CD14-positive monocyte (primary cell): ENCODE results near the gene PRR14. TPM values are rescaled to one million over a fixed set of nuclear protein-coding genes. Genes with fewer than 3 reads are reported as not detected.

Experiments used
- DNase-seq, 3 donors: peaks; one replicate each; pipeline ENCODE4 v3.0.0-alpha.2; 2011 to 2022
- H2AFZ ChIP-seq: 2 replicates; pipeline ENCODE4 v1.6.0; 2012; ENCODE audit warnings: mild to moderate bottlenecking, low read depth, low read length, inconsistent platforms; ENCODE audit not compliant: insufficient read depth, poor library complexity, severe bottlenecking
- H3K27ac ChIP-seq, 2 donors: 1 replicate in 1 of 2; 2 replicates in 1 of 2; pipeline ENCODE4 v1.5.1; 2012 to 2013; ENCODE audit warnings: low read length in 2 of 2, control low read depth in 1 of 2, inconsistent platforms in 1 of 2, low read depth in 1 of 2, mild to moderate bottlenecking in 1 of 2
- H3K27me3 ChIP-seq, 2 donors: one replicate each; pipeline versions ENCODE4 v1.6.0 to v1.6.1; 2011 to 2013; ENCODE audit warnings: low read length in 2 of 2; ENCODE audit not compliant: control insufficient read depth in 2 of 2, insufficient read depth in 2 of 2
- H3K36me3 ChIP-seq, 2 donors: replicated peaks in 1 of 2; 1 replicate in 1 of 2; 2 replicates in 1 of 2; pipeline versions ENCODE4 v1.5.1 to v1.6.1; 2012 to 2013; ENCODE audit warnings: low read length in 2 of 2, control low read depth in 1 of 2, inconsistent platforms in 1 of 2, mild to moderate bottlenecking in 1 of 2; ENCODE audit not compliant: insufficient read depth in 2 of 2, control insufficient read depth in 1 of 2
- H3K4me1 ChIP-seq, 2 donors: 1 replicate in 1 of 2; 2 replicates in 1 of 2; pipeline versions ENCODE4 v1.5.1 to v1.6.1; 2012 to 2013; ENCODE audit warnings: low read length in 2 of 2, control low read depth in 1 of 2, inconsistent platforms in 1 of 2, mild to moderate bottlenecking in 1 of 2, moderate library complexity in 1 of 2; ENCODE audit not compliant: insufficient read depth in 2 of 2, control insufficient read depth in 1 of 2
- H3K4me2 ChIP-seq: replicated peaks from 2 replicates; pipeline ENCODE3; 2012; ENCODE audit warnings: low read length, moderate library complexity, mild to moderate bottlenecking; ENCODE audit not compliant: poor library complexity, severe bottlenecking; ENCODE audit errors: extremely low read depth
- H3K4me3 ChIP-seq, 3 experiments: fragments of 200-600 bp in 1 of 3; sonication (generic) in 1 of 3; replicated peaks in 1 of 3; 1 replicate in 2 of 3; 2 replicates in 1 of 3; pipeline ENCODE4 v1.5.1; 2011 to 2013; ENCODE audit warnings: low read length in 3 of 3, mild to moderate bottlenecking in 3 of 3, control low read depth in 2 of 3, low read depth in 2 of 3, inconsistent platforms in 1 of 3, moderate library complexity in 1 of 3
- H3K79me2 ChIP-seq: 2 replicates; pipeline ENCODE4 v1.6.0; 2012; ENCODE audit warnings: mild to moderate bottlenecking, control low read depth, inconsistent platforms, low read length, moderate library complexity; ENCODE audit not compliant: insufficient read depth
- H3K9ac ChIP-seq: 2 replicates; pipeline ENCODE4 v1.6.0; 2017; ENCODE audit warnings: low read length, mild to moderate bottlenecking; ENCODE audit not compliant: insufficient read depth, poor library complexity, severe bottlenecking
- H3K9me3 ChIP-seq, 2 donors: replicated peaks in 1 of 2; 1 replicate in 1 of 2; 2 replicates in 1 of 2; pipeline versions ENCODE4 v1.5.1 to v1.6.1; 2012 to 2013; ENCODE audit warnings: low read length in 2 of 2, control low read depth in 1 of 2; ENCODE audit not compliant: control insufficient read depth in 1 of 2, insufficient read depth in 1 of 2
- H4K20me1 ChIP-seq: 2 replicates; pipeline ENCODE4 v1.6.0; 2012; ENCODE audit warnings: mild to moderate bottlenecking, low read length, control low read depth, moderate library complexity; ENCODE audit not compliant: insufficient read depth
- H3K27ac Mint-ChIP-seq, 7 donors: one replicate each; pipeline ENCODE4 v1.8.0; 2020; ENCODE audit warnings: mild to moderate bottlenecking in 7 of 7, mixed read lengths in 7 of 7, moderate library complexity in 6 of 7, inconsistent platforms in 2 of 7
- H3K27me3 Mint-ChIP-seq, 3 donors: one replicate each; pipeline ENCODE4 v1.8.0; 2021 to 2022; ENCODE audit warnings: low read depth in 3 of 3, mild to moderate bottlenecking in 3 of 3, mixed read lengths in 3 of 3, moderate library complexity in 3 of 3, inconsistent platforms in 1 of 3
- H3K36me3 Mint-ChIP-seq, 2 donors: one replicate each; pipeline ENCODE4 v1.8.0; 2020; ENCODE audit warnings: mixed read lengths in 2 of 2, inconsistent platforms in 1 of 2, mild to moderate bottlenecking in 1 of 2
- H3K4me1 Mint-ChIP-seq: one replicate; pipeline ENCODE4 v1.8.0; 2020; ENCODE audit warnings: mild to moderate bottlenecking, mixed read lengths
- H3K4me3 Mint-ChIP-seq, 2 donors: one replicate each; pipeline ENCODE4 v1.8.0; 2020; ENCODE audit warnings: mild to moderate bottlenecking in 2 of 2, mixed read lengths in 2 of 2, moderate library complexity in 1 of 2
- H3K9me3 Mint-ChIP-seq, 7 donors: one replicate each; pipeline ENCODE4 v1.8.0; 2020 to 2022; ENCODE audit warnings: mixed read lengths in 7 of 7, mild to moderate bottlenecking in 6 of 7, moderate library complexity in 6 of 7, inconsistent platforms in 2 of 7
- WGBS: methylation state at CpG from one replicate; pipeline ENCODE4 v1.1.5; 2013; ENCODE audit warnings: missing lambda C conversion rate; ENCODE audit not compliant: insufficient coverage; 5-methylcytosine and 5-hydroxymethylcytosine counted together
- intact Hi-C, 2 donors: fragments of 100-400 bp; cut with micrococcal nuclease; formaldehyde crosslinking; loops; one replicate each; pipeline versions ENCODE4 v1.15.0 to v1.15.1; 2023
- polyA plus RNA-seq, 3 donors: library from polyadenylated mRNA; depleted of rRNA in 1 of 3; unstranded in 2 of 3; stranded (reverse) in 1 of 3; fragments of 300-500 nt in 2 of 3; fragments of >200 nt in 1 of 3; fragmentation: Illumina TruSeq in 2 of 3; gene quantifications; 1 replicate in 2 of 3; 2 replicates in 1 of 3; pipeline ENCODE4 v1.2.3, GENCODE V29; 2012 to 2021
- TF ChIP-seq, protein P1 (sequence below): fragments of 200-600 bp; IDR thresholded peaks from one replicate; pipeline ENCODE4 v1.8.0; 2022; ENCODE audit warnings: antibody characterized with exemption, mild to moderate bottlenecking

Gene PRR14
- polyA plus RNA-seq, 3 donors = 6.1 to 32.6 (median 10.4) TPM

DNA sequence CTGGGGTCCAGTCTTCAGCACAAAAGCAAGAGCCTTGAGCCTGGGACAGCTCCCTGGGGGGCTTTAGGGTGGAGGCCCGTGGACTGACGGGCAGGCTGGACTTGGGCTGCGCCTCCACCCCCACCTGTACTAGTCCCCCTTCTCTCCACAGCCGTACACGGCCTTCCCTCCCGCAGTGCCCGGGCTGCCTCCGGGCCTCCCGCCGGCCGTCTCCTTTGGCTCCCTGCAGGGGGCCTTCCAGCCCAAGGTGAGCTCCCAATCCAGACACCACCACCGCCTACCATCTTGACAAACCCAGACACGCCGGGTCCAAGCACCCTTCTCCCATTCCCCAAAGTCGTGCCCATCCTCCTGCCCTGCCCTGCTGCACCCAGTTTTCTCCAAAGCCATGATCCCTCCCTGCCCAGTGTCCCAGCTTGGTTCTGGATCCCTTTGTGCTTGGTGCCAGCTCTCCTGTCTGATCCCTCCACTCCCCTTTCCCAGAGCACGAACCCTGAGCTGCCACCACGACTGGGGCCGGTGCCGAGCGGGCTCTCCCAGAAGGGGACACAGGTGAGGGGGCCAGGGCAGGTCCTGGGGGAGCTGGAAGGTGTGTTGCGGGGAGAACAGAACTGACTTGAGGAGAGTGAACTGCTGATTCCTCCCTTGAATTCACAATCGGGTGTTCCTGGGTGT, 14.5 kb downstream of the PRR14 start:
- Histone ChIP-seq H3K4me1 (peaks cover 16 to 19% of the 10 kb centered on the region in 2 donors), H3K79me2 (peaks cover 49% of the 10 kb centered on the region), H3K27ac (no peak overlapping the region), H3K4me2 (no peak overlapping the region), H3K27me3 (no peaks in the 10 kb centered on the region), H2AFZ (no peak overlapping the region), H3K36me3 (peaks cover 90 to 93% of the 10 kb centered on the region in 2 donors), H3K9me3 (no peaks in the 10 kb centered on the region), H3K4me3 (no peak overlapping the region), H3K9ac (no peak overlapping the region), H4K20me1 (peaks cover 95% of the 10 kb centered on the region)
- H3K27me3 Mint-ChIP-seq = peaks cover 0 to 1% (median 0%) of the 10 kb centered on the region in 3 donors
- WGBS = 97% methylated on average over 17 of the region's 22 CpGs
- peaks cover 26% of the 10 kb centered on the region for H3K4me1 Mint-ChIP-seq
- H3K4me3 Mint-ChIP-seq = no peak overlapping the region
- intact Hi-C loops = no loop called here
- TF ChIP-seq, protein P1, sequence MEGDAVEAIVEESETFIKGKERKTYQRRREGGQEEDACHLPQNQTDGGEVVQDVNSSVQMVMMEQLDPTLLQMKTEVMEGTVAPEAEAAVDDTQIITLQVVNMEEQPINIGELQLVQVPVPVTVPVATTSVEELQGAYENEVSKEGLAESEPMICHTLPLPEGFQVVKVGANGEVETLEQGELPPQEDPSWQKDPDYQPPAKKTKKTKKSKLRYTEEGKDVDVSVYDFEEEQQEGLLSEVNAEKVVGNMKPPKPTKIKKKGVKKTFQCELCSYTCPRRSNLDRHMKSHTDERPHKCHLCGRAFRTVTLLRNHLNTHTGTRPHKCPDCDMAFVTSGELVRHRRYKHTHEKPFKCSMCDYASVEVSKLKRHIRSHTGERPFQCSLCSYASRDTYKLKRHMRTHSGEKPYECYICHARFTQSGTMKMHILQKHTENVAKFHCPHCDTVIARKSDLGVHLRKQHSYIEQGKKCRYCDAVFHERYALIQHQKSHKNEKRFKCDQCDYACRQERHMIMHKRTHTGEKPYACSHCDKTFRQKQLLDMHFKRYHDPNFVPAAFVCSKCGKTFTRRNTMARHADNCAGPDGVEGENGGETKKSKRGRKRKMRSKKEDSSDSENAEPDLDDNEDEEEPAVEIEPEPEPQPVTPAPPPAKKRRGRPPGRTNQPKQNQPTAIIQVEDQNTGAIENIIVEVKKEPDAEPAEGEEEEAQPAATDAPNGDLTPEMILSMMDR = no peak
- no peaks in the 10 kb centered on the region for H3K9me3 Mint-ChIP-seq
- DNase-seq = no peak
- H3K36me3 Mint-ChIP-seq = peaks cover 73 to 94% of the 10 kb centered on the region in 2 donors
- H3K27ac Mint-ChIP-seq = peak overlapping the region in 3 of 7 donors; percentile 26 to 72 (median 68)

DNA sequence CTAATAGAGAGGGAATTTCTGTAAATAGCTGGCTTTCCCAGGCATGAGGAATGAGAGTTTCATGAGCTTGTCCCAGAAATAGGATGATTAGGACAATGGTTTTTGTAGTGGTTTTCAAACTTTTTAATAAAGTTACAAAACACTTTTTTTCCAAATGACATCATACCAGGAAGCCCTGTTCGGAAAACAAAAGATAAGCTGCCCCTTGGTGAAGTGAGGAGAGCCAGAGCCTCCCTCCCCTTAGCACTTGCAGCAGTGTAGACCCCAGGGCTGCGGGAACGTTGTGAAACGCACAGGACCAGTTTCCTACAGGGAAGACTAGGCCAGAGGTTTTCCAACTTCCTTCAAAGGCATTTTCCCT, 15.1 kb downstream of the PRR14 start:
- Histone ChIP-seq H3K9ac (no peak overlapping the region), H3K9me3 (no peaks in the 10 kb centered on the region), H4K20me1 (peaks cover 95% of the 10 kb centered on the region), H3K4me1 (peaks cover 11 to 14% of the 10 kb centered on the region in 2 donors), H2AFZ (no peak overlapping the region), H3K27ac (no peak overlapping the region), H3K4me2 (no peak overlapping the region), H3K4me3 (no peak overlapping the region), H3K27me3 (no peaks in the 10 kb centered on the region), H3K79me2 (peaks cover 44% of the 10 kb centered on the region), H3K36me3 (peaks cover 91 to 98% of the 10 kb centered on the region in 2 donors)
- no CpG with 5 or more reads among the region's 4 CpGs for WGBS
- H3K4me1 Mint-ChIP-seq = peaks cover 20% of the 10 kb centered on the region
- H3K27ac Mint-ChIP-seq = no peak overlapping the region
- TF ChIP-seq, protein P1 = no peak
- H3K9me3 Mint-ChIP-seq = no peaks in the 10 kb centered on the region
- H3K27me3 Mint-ChIP-seq = peaks cover 0 to 1% (median 0%) of the 10 kb centered on the region in 3 donors
- intact Hi-C loops = no loop called here
- no peak overlapping the region for H3K4me3 Mint-ChIP-seq
- H3K36me3 Mint-ChIP-seq = peaks cover 72 to 95% of the 10 kb centered on the region in 2 donors
- no peak for DNase-seq
